Cardiac muscle cell (in vitro differentiated cells and primary cell): ENCODE measurements around the gene LRMDA. TPM values are rescaled to one million over a fixed set of nuclear protein-coding genes. Genes with fewer than 3 reads are reported as not detected.

Source experiments
- DNase-seq, 2 donors: peaks; one replicate each; pipeline versions ENCODE4 v3.0.0 to v3.0.0-alpha.2; 2010 to 2017; ENCODE audit warnings: low read depth in 1 of 2, low spot score in 1 of 2
- H3K27ac ChIP-seq: fragments of 200-600 bp; sonication (generic); 2 replicates; pipeline ENCODE4 v1.5.1; 2016
- H3K27me3 ChIP-seq: fragments of 200-600 bp; sonication (generic); 2 replicates; pipeline ENCODE4 v1.6.0; 2016; ENCODE audit warnings: control low read depth
- H3K36me3 ChIP-seq: fragments of 200-600 bp; sonication (generic); 2 replicates; pipeline ENCODE4 v1.5.1; 2016; ENCODE audit warnings: control low read depth
- H3K4me1 ChIP-seq: fragments of 200-600 bp; sonication (generic); 2 replicates; pipeline ENCODE4 v1.8.1; 2017; ENCODE audit warnings: low read depth, mild to moderate bottlenecking, mixed run types
- H3K4me3 ChIP-seq: fragments of 200-600 bp; sonication (generic); 2 replicates; pipeline ENCODE4 v1.5.1; 2016; ENCODE audit warnings: mild to moderate bottlenecking
- H3K9me3 ChIP-seq: fragments of 200-600 bp; sonication (generic); 2 replicates; pipeline ENCODE4 v1.5.1; 2017; ENCODE audit warnings: low read depth, mild to moderate bottlenecking, control low read depth
- polyA plus RNA-seq: library from polyadenylated mRNA; unstranded; fragments of >200 nt; fragmentation: Nextera tagmentation; extraction: Ambion mirVana; gene quantifications from 2 replicates; pipeline ENCODE4 v1.2.1, GENCODE V29; 2016
- total RNA-seq: library from RNA; depleted of rRNA; stranded (reverse); fragments of >200 nt; gene quantifications from 2 replicates; pipeline ENCODE4 v1.2.3, GENCODE V29; 2016
- TF ChIP-seq, protein P1 (sequence below): IDR thresholded peaks from 2 replicates; pipeline ENCODE4 v1.5.1; 2012; ENCODE audit warnings: low read depth, mild to moderate bottlenecking, low read length

The LRMDA gene
- total and polyA plus RNA-seq, 2 experiments from 2014 or later = 6.2 to 11.7 TPM

DNA sequence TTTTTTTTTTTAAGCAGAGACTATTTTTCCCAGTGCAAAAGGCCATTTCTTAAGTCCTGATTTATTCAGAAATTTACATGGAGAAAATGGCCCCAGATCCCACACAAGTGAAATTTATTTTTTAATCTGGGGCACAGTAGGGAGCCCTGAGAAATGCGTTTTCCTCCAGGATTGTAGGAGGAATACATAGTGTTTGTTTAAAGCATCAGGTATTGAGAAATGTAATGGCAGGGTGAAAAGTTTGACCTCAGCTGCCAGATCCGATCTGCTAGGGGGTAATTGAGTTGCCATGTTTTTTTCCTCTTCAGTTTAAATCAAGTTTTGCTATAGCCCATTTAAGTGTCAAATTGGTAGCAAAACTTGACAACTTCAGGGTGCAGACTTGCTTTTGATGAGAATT lies 110.0 kb downstream of the LRMDA start:
- H3K4me1 ChIP-seq = no peaks in the 10 kb centered on the region
- H3K36me3 ChIP-seq = no peaks in the 10 kb centered on the region
- H3K9me3 ChIP-seq = no peaks in the 10 kb centered on the region
- TF ChIP-seq, protein P1, sequence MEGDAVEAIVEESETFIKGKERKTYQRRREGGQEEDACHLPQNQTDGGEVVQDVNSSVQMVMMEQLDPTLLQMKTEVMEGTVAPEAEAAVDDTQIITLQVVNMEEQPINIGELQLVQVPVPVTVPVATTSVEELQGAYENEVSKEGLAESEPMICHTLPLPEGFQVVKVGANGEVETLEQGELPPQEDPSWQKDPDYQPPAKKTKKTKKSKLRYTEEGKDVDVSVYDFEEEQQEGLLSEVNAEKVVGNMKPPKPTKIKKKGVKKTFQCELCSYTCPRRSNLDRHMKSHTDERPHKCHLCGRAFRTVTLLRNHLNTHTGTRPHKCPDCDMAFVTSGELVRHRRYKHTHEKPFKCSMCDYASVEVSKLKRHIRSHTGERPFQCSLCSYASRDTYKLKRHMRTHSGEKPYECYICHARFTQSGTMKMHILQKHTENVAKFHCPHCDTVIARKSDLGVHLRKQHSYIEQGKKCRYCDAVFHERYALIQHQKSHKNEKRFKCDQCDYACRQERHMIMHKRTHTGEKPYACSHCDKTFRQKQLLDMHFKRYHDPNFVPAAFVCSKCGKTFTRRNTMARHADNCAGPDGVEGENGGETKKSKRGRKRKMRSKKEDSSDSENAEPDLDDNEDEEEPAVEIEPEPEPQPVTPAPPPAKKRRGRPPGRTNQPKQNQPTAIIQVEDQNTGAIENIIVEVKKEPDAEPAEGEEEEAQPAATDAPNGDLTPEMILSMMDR = no peak
- no peak overlapping the region for H3K4me3 ChIP-seq
- H3K27ac ChIP-seq = no peak overlapping the region
- no peak for DNase-seq
- H3K27me3 ChIP-seq = peaks cover 17% of the 10 kb centered on the region

DNA sequence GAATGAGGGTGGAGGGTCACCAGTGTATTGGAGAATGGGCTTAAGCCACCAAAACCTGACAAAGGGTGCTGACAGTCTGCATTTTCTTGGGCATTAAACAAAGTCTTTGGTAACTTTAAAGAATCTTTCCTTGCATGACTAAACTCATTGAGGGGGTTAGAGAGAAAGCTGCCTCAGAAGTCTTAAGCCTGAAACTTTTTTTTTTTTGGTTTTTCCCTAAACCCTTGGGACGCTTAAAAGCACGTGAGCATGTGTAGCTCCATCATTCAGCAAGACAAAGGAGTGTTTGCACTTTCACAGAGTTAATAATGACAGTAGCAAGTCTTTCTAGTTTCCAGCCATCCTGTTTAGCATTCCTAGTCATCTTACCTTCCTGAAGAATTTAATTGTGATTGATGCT lies 110.7 kb downstream of the LRMDA start:
- no peaks in the 10 kb centered on the region for H3K4me1 ChIP-seq
- no peak for DNase-seq
- H3K9me3 ChIP-seq = no peaks in the 10 kb centered on the region
- TF ChIP-seq, protein P1 = no peak
- H3K27ac ChIP-seq = no peak overlapping the region
- H3K4me3 ChIP-seq = no peak overlapping the region
- no peaks in the 10 kb centered on the region for H3K36me3 ChIP-seq
- H3K27me3 ChIP-seq = peaks cover 17% of the 10 kb centered on the region

DNA sequence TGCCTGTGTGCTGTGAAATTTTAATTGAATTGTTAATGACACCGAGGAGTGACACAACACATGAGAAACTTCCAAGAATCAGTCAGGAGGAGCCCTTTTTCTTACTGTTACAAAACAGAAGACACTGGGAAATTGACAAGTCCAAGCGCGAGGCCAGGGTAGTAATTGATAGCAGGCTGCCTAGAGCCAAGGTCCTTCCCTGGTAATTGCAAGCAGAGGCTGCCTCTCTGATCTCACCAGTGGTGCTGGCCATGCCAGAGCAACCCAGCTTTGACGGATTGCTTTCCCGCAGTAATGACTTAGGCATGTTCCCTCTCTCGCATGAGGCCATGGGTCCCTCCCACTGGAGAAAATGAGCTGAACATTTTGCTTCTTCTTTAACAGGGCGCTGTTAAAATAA lies 111.5 kb downstream of the LRMDA start:
- no peak overlapping the region for H3K27ac ChIP-seq
- peak in 1 of 2 donors; percentile 34 for DNase-seq

DNA sequence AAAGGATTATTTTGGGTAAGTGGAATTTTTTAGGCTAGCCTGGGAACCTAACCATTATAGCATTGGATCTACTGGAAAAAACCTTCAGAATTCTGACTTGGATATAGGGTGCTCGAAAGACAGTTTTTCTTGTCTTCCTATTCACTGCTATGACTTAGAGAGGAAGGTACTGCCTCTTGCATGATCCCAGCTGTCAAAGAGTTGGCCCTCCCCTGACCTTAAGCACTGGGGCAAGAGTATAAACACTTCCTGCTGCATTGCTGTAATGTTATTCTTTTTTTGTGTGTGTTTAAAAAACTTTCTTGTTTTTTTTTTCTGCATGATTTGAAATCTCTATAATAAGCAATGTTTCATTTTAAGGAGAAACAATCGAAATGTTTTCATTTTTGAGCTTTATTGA lies 113.0 kb downstream of the LRMDA start:
- DNase-seq = peak; percentile 4 to 35
- Histone ChIP-seq H3K9me3 (no peaks in the 10 kb centered on the region), H3K27ac (no peak overlapping the region), H3K4me1 (peaks cover 8% of the 10 kb centered on the region), H3K36me3 (no peaks in the 10 kb centered on the region), H3K4me3 (no peak overlapping the region), H3K27me3 (peaks cover 2% of the 10 kb centered on the region)
- TF ChIP-seq, protein P1 = no peak

More for the DNA sequence above, 111.5 kb downstream of the LRMDA start:
- Histone ChIP-seq H3K9me3 (no peaks in the 10 kb centered on the region), H3K4me3 (no peak overlapping the region), H3K27me3 (peaks cover 17% of the 10 kb centered on the region), H3K36me3 (no peaks in the 10 kb centered on the region), H3K4me1 (peaks cover 4% of the 10 kb centered on the region)
- TF ChIP-seq, protein P1 = no peak

DNA sequence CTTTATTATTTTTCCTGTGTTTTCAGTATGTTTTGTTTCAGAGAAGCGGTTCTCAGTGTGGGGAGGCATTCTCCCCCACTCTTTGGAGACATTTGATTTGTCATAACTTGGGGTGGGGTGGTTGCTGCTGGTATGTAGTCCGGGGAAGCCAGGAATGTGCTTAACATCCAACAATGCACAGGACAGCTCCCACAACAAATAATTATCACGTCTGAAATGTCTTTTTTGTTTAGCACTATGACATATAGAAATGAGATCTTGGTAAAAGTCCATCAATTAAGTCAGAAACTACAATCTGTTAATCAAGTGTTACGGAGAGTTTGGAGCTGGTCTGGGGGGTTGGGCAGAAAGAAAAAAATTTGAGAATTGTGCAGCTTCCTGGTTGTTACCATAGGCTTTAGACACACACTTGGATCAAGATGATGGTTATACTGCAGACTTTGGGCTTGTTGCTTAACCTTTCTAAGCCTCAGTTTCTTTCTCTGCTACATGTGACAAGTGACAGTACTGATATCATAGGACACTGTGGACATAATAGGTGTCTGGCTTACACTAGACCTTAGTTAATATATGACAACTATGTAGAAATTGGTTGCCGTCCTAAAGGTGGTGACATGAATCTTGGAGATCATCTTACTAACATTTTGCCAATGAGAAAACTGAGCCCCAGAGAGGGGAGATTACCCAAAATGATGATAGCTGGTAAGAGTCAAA lies 113.7 kb downstream of the LRMDA start:
- H3K27ac ChIP-seq = no peak overlapping the region
- H3K36me3 ChIP-seq = no peaks in the 10 kb centered on the region
- no peak overlapping the region for H3K4me3 ChIP-seq
- DNase-seq = peak in 1 of 2 donors; percentile 56
- TF ChIP-seq, protein P1 = no peak
- H3K9me3 ChIP-seq = no peaks in the 10 kb centered on the region
- H3K27me3 ChIP-seq = no peaks in the 10 kb centered on the region
- peaks cover 8% of the 10 kb centered on the region for H3K4me1 ChIP-seq
